Measurements from ENCODE around the gene SLC43A1.

SLC43A1 gene

GRCh38 chr11:57479021-57479663 is 36.4 kb downstream of the SLC43A1 start:
- no peak for DNase-seq (ENCODE audit: low spot score)

GRCh38 chr11:57477507-57478189 is 37.9 kb downstream of the SLC43A1 start:
- no peak for DNase-seq (ENCODE audit: low spot score)

- no peak for DNase-seq (ENCODE audit: low spot score)
Measured at GRCh38 chr11:57476757-57477506, 38.6 kb downstream of the SLC43A1 start.

GRCh38 chr11:57476047-57476756 is 39.3 kb downstream of the SLC43A1 start:
- no peak for DNase-seq (ENCODE audit: low spot score)

- DNase-seq (ENCODE audit: low spot score) = no peak
Measured at GRCh38 chr11:57475671-57476046, 39.8 kb downstream of the SLC43A1 start.

- no peak for DNase-seq (ENCODE audit: low spot score)
Measured at GRCh38 chr11:57475191-57475590, 40.3 kb downstream of the SLC43A1 start.

- no peak for DNase-seq (ENCODE audit: low spot score)
Measured at GRCh38 chr11:57474803-57475115, 40.7 kb downstream of the SLC43A1 start.

- no peak for DNase-seq (ENCODE audit: low spot score)
Measured at GRCh38 chr11:57474017-57474802, 41.3 kb downstream of the SLC43A1 start.

GRCh38 chr11:57473285-57473841 is 42.1 kb downstream of the SLC43A1 start:
- DNase-seq (ENCODE audit: low spot score) = no peak

- no peak for DNase-seq (ENCODE audit: low spot score)
Measured at GRCh38 chr11:57471496-57471895, 44.0 kb downstream of the SLC43A1 start.

GRCh38 chr11:57469268-57469667 is 46.2 kb downstream of the SLC43A1 start:
- DNase-seq (ENCODE audit: low spot score) = no peak

GRCh38 chr11:57468276-57468675 is 47.2 kb downstream of the SLC43A1 start:
- DNase-seq (ENCODE audit: low spot score) = no peak

GRCh38 chr11:57467508-57468157 is 47.9 kb downstream of the SLC43A1 start:
- DNase-seq (ENCODE audit: low spot score) = no peak

GRCh38 chr11:57466680-57467079 is 48.8 kb downstream of the SLC43A1 start:
- DNase-seq (ENCODE audit: low spot score) = no peak

- DNase-seq (ENCODE audit: low spot score) = no peak
Measured at GRCh38 chr11:57464539-57465181, 50.8 kb downstream of the SLC43A1 start.

GRCh38 chr11:57463671-57464538 is 51.6 kb downstream of the SLC43A1 start:
- no peak for DNase-seq (ENCODE audit: low spot score)

GRCh38 chr11:57462597-57462996 is 52.9 kb downstream of the SLC43A1 start:
- no peak for DNase-seq (ENCODE audit: low spot score)

- no peak for DNase-seq (ENCODE audit: low spot score)
Measured at GRCh38 chr11:57461841-57462489, 53.5 kb downstream of the SLC43A1 start.
